ENCODE data around the gene CPN2. TPM values are rescaled to one million over a fixed set of nuclear protein-coding genes. Genes with fewer than 3 reads are reported as not detected.

CPN2 gene
- total and polyA plus RNA-seq, 2 of the 8 experiments (the other 6 are each of a cell fraction or from before 2014, with no cell fraction given): 0.03 TPM; not detected in 1

DNA sequence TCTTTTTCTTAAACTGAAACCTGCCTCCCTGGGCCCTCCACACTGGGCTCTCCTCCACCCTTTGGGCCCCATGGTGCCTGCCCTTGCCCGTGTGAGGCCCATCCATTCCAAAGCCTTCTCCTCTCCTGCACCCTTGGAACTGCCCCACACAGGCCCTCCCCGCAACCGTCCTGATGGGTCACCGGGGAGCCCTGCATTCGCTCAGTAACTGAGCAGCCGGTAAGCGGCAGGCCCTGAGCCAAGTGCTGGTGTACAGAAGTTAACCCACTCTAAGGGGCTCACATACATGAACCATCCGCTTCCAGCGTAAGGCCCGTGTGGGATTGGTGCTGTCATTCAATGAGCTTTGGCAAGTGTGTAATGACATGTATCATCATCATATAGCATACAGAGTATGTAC, 23.8 kb upstream of the CPN2 start:
- DNase-seq (ENCODE audit: low read depth in 1 of 2, low spot score in 2 of 2): no peak
- H4K8ac ChIP-seq (ENCODE audit: extremely low read depth, insufficient read depth, low read length): no peak overlapping the region
- H2BK5ac ChIP-seq (ENCODE audit: low read depth, low read length): no peak overlapping the region
- H3K56ac ChIP-seq (replicated peaks; ENCODE audit: insufficient read length, low read depth, low read length): no peak overlapping the region
- no peak overlapping the region for H2AFZ ChIP-seq (ENCODE audit: low read length)
- no peak overlapping the region for H2AK5ac ChIP-seq (ENCODE audit: low read depth, low read length)
- H3K36me3 ChIP-seq (ENCODE audit: control insufficient read depth in 2 of 4, insufficient read depth in 4 of 4, low read length in 3 of 4): no peaks in the 10 kb centered on the region
- no peak overlapping the region for H3K14ac ChIP-seq (ENCODE audit: insufficient read length)
- peak overlapping the region; percentile 73 for H3K4ac ChIP-seq (replicated peaks; ENCODE audit: insufficient read length, low read depth, low read length)
- H3K9me3 ChIP-seq (ENCODE audit: insufficient read depth in 2 of 2, low read depth in 1 of 2, low read length in 1 of 2): no peaks in the 10 kb centered on the region
- H3K27ac ChIP-seq (ENCODE audit: low read depth, low read length): no peak overlapping the region
- no peak overlapping the region for H3K23ac ChIP-seq (ENCODE audit: insufficient read length)
- no peak overlapping the region for H4K5ac ChIP-seq (ENCODE audit: insufficient read length, low read depth, low read length)
- H2BK20ac ChIP-seq (ENCODE audit: low read length): 0 out of 2 replicates have a peak overlapping the region, but pooled peaks have one; percentile 61
- ChIA-PET POLR2A (ENCODE audit: partially characterized antibody) (interaction anchor here (1.1 kb wide), 1 partner anchor 28 kb away, joined by 3 read pairs; no protein-coding TSS in a partner anchor), CTCF (ENCODE audit: partially characterized antibody) (interaction anchor here (0.9 to 1.8 kb wide), 3 partner anchors 31 to 41 kb away, joined by 3 to 8 read pairs (median 5); no protein-coding TSS in a partner anchor)
- H3K23me2 ChIP-seq (ENCODE audit: low read depth, low read length): no peaks in the 10 kb centered on the region
- peaks cover 0 to 2% (median 0%) of the 10 kb centered on the region in 4 experiments; a peak in 1 of 7 replicates for H3K27me3 ChIP-seq (replicated peaks in 1 of 4; ENCODE audit: control insufficient read depth in 3 of 4, extremely low read depth in 1 of 4, insufficient read depth in 3 of 4, low read length in 3 of 4)
- FAIRE-seq: no peak
- H3K79me2 ChIP-seq (ENCODE audit: control insufficient read depth in 1 of 2, insufficient read depth in 2 of 2, low read length in 2 of 2): no peaks in the 10 kb centered on the region
- H3K4me2 ChIP-seq (ENCODE audit: insufficient read depth in 1 of 2, low read depth in 2 of 2, low read length in 2 of 2): peak overlapping the region in 1 of 2 experiments; percentile 16; a peak in 1 of 4 replicates
- H2BK120ac ChIP-seq (replicated peaks; ENCODE audit: low read depth, low read length): peak overlapping the region; percentile 70
- no peak overlapping the region for H3K4me3 ChIP-seq (ENCODE audit: extremely low read depth in 1 of 4, insufficient read depth in 2 of 4, low read depth in 3 of 4, low read length in 4 of 4)
- H3K4me1 ChIP-seq (replicated peaks in 1 of 4; ENCODE audit: control insufficient read depth in 3 of 4, insufficient read depth in 4 of 4, low read length in 3 of 4): peaks cover 0 to 22% (median 6%) of the 10 kb centered on the region in 4 experiments; a peak in 5 of 7 replicates
- peak overlapping the region; percentile 92; the same call in 1 of the 2 replicates for H2BK12ac ChIP-seq (ENCODE audit: low read depth, low read length)
- no peaks in the 10 kb centered on the region for H3K79me1 ChIP-seq (ENCODE audit: low read depth, low read length)
- peak overlapping the region; percentile 45 for H4K91ac ChIP-seq (replicated peaks; ENCODE audit: insufficient read length, low read length)
- H4K20me1 ChIP-seq (replicated peaks in 1 of 2; ENCODE audit: control insufficient read depth in 1 of 2, insufficient read depth in 2 of 2, low read length in 2 of 2): no peaks in the 10 kb centered on the region
- 86% methylated on average over 10 of the region's 10 CpGs; no CpG with 5 or more reads in 1 of the 2 experiments for WGBS, 2 experiments (ENCODE audit: extremely low coverage in 1 of 2, insufficient coverage in 1 of 2, insufficient read length in 1 of 2, insufficient replicate concordance in 2 of 2, low coverage in 1 of 2, low lambda C conversion rate in 2 of 2, missing lambda C conversion rate in 1 of 2)
- H2BK15ac ChIP-seq (ENCODE audit: low read length): peak overlapping the region; percentile 100
- H3K9ac ChIP-seq (replicated peaks in 1 of 4; ENCODE audit: extremely low read depth in 1 of 4, low read depth in 3 of 4, low read length in 3 of 4): no peak overlapping the region
- peak overlapping the region; percentile 71 for H3K18ac ChIP-seq (ENCODE audit: extremely low read depth, low read length)
- TF ChIP-seq JUN (IDR thresholded peaks at IDR 0.05; ENCODE audit: low read depth, low read length) (no peak), CBX5 (IDR thresholded peaks at IDR 0.05; ENCODE audit: low read depth, low read length) (no peak), USF2 (IDR thresholded peaks at IDR 0.05; ENCODE audit: low read length) (no peak), SIX5 (IDR thresholded peaks at IDR 0.05; ENCODE audit: low read depth, low read length) (no peak), CHD1 (IDR thresholded peaks at IDR 0.05; ENCODE audit: low read depth, low read length) (no peak), CBX8 (IDR thresholded peaks at IDR 0.05; ENCODE audit: borderline replicate concordance, low read depth, low read length) (no peak)

All from H1 (cell line).